GM23338 (cell line): ENCODE measurements around the gene TEKT2. TPM values are rescaled to one million over a fixed set of nuclear protein-coding genes. Genes with fewer than 3 reads are reported as not detected.

ENCODE experiments used
- ATAC-seq: fragments of 200-7000 bp; cut with Tn5 transposase; 3 replicates; pipeline ENCODE4 v1.9.1; 2020
- DNase-seq: peaks from one replicate; pipeline ENCODE4 v3.0.0-alpha.2; 2015; ENCODE audit warnings: low spot score
- H2AFZ ChIP-seq: fragments of 200-600 bp; sonication (generic); 2 replicates; pipeline ENCODE4 v1.8.0; 2016; ENCODE audit warnings: antibody characterized with exemption, mild to moderate bottlenecking, moderate library complexity
- H3F3A ChIP-seq: fragments of 200-600 bp; sonication (generic); replicated peaks from 2 replicates; pipeline ENCODE4 v1.8.0; 2017; ENCODE audit warnings: antibody characterized with exemption, mixed run types, low read depth
- H3K27ac ChIP-seq: fragments of 200-600 bp; sonication (generic); 2 replicates; pipeline ENCODE4 v1.6.1; 2016; ENCODE audit warnings: low read depth
- H3K27me3 ChIP-seq: fragments of 200-600 bp; sonication (generic); 2 replicates; pipeline ENCODE4 v1.8.0; 2016; ENCODE audit warnings: mild to moderate bottlenecking, mixed run types, moderate library complexity; ENCODE audit not compliant: insufficient read depth
- H3K36me3 ChIP-seq: fragments of 200-600 bp; sonication (generic); 2 replicates; pipeline ENCODE4 v1.8.0; 2016; ENCODE audit warnings: mild to moderate bottlenecking; ENCODE audit not compliant: insufficient read depth
- H3K4me1 ChIP-seq: fragments of 200-600 bp; sonication (generic); 2 replicates; pipeline ENCODE4 v1.8.0; 2016; ENCODE audit warnings: mild to moderate bottlenecking, moderate library complexity; ENCODE audit not compliant: insufficient read depth
- H3K4me2 ChIP-seq: fragments of 200-600 bp; sonication (generic); 2 replicates; pipeline ENCODE4 v1.7.1; 2017; ENCODE audit warnings: mixed run types
- H3K4me3 ChIP-seq: fragments of 200-600 bp; sonication (generic); 2 replicates; pipeline ENCODE4 v1.6.1; 2016; ENCODE audit warnings: mixed run types
- H3K79me2 ChIP-seq: fragments of 200-600 bp; sonication (generic); replicated peaks from 2 replicates; pipeline ENCODE4 v1.8.0; 2017; ENCODE audit warnings: mild to moderate bottlenecking; ENCODE audit not compliant: insufficient read depth
- H3K9me2 ChIP-seq: fragments of 200-600 bp; sonication (generic); 2 replicates; pipeline ENCODE4 v1.8.0; 2017; ENCODE audit not compliant: insufficient read depth
- H4K20me1 ChIP-seq: fragments of 200-600 bp; sonication (generic); replicated peaks from 2 replicates; pipeline ENCODE4 v1.8.0; 2017; ENCODE audit warnings: mild to moderate bottlenecking; ENCODE audit not compliant: insufficient read depth
- H3K27ac Mint-ChIP-seq: 2 replicates; pipeline ENCODE4 v1.8.0; 2020; ENCODE audit warnings: inconsistent platforms, mild to moderate bottlenecking, moderate library complexity, mixed read lengths
- H3K27me3 Mint-ChIP-seq: 3 replicates; pipeline ENCODE4 v1.8.0; 2022; ENCODE audit warnings: low read depth, mild to moderate bottlenecking, moderate library complexity, mixed read lengths, inconsistent platforms; ENCODE audit not compliant: insufficient read depth, poor library complexity
- H3K36me3 Mint-ChIP-seq: 3 replicates; pipeline ENCODE4 v1.8.0; 2021; ENCODE audit warnings: low read depth, mild to moderate bottlenecking, inconsistent platforms, moderate library complexity, mixed read lengths
- H3K4me1 Mint-ChIP-seq: 3 replicates; pipeline ENCODE4 v1.8.0; 2020; ENCODE audit warnings: mild to moderate bottlenecking, inconsistent platforms, mixed read lengths
- H3K4me3 Mint-ChIP-seq: 3 replicates; pipeline ENCODE4 v1.8.0; 2021; ENCODE audit warnings: moderate library complexity, mild to moderate bottlenecking, inconsistent platforms, mixed read lengths
- H3K9me3 Mint-ChIP-seq: 3 replicates; pipeline ENCODE4 v1.8.0; 2020; ENCODE audit warnings: moderate library complexity, mild to moderate bottlenecking, inconsistent platforms, mixed read lengths
- CREB1 ChIP-seq: fragments of 250-450 bp; sonication (Bioruptor Pico); IDR thresholded peaks from 2 replicates; pipeline ENCODE4 v1.5.0; 2020; ENCODE audit warnings: low read depth, mild to moderate bottlenecking, moderate library complexity
- EZH2 ChIP-seq: fragments of 200-600 bp; sonication (generic); IDR thresholded peaks from one replicate; pipeline ENCODE4 v1.8.0; 2017; ENCODE audit warnings: antibody characterized with exemption, mild to moderate bottlenecking, low read depth; ENCODE audit not compliant: unreplicated experiment
- EZH2phosphoT487 ChIP-seq: fragments of 200-600 bp; sonication (generic); IDR thresholded peaks from one replicate; pipeline ENCODE4 v1.8.1; 2018; ENCODE audit warnings: antibody characterized with exemption; ENCODE audit not compliant: unreplicated experiment
- JUNB ChIP-seq: IDR thresholded peaks from one replicate; pipeline ENCODE4 v1.6.1; 2016; ENCODE audit warnings: antibody characterized with exemption; ENCODE audit not compliant: unreplicated experiment
- NANOG ChIP-seq: IDR thresholded peaks from 2 replicates; pipeline ENCODE4 v1.6.1; 2016; ENCODE audit warnings: antibody characterized with exemption, borderline replicate concordance
- POLR2AphosphoS5 ChIP-seq: IDR thresholded peaks from 2 replicates; pipeline ENCODE4 v1.6.1; 2016; ENCODE audit warnings: antibody characterized with exemption, low read depth
- STAT1 ChIP-seq: IDR thresholded peaks from one replicate; pipeline ENCODE4 v1.6.1; 2016; ENCODE audit warnings: antibody characterized with exemption; ENCODE audit not compliant: unreplicated experiment
- ZNF114 ChIP-seq: fragments of 250-450 bp; sonication (Bioruptor Pico); IDR thresholded peaks from 2 replicates; pipeline ENCODE4 v1.5.0; 2020; ENCODE audit warnings: mild to moderate bottlenecking, moderate library complexity
- ZNF331 ChIP-seq: fragments of 250-450 bp; sonication (Bioruptor Pico); IDR thresholded peaks from 2 replicates; pipeline ENCODE4 v1.5.0; 2020; ENCODE audit warnings: low read depth, mild to moderate bottlenecking, moderate library complexity
- polyA plus RNA-seq: library from polyadenylated mRNA; unstranded; fragments of >200 nt; fragmentation: Nextera tagmentation; extraction: Ambion mirVana; gene quantifications from 2 replicates; pipeline ENCODE4 v1.2.1, GENCODE V29; 2016
- total RNA-seq: library from RNA; depleted of rRNA; stranded (reverse); fragments of >200 nt; shearing (Covaris generic); gene quantifications from 2 replicates; pipeline ENCODE4 v1.2.3, GENCODE V29; 2014
- TF ChIP-seq, protein P1 (sequence below): IDR thresholded peaks from 2 replicates; pipeline ENCODE4 v1.6.1; 2016; ENCODE audit warnings: antibody characterized with exemption
- TF ChIP-seq, protein P2 (sequence below), 2 experiments: fragments of 200-600 bp in 1 of 2; sonication (generic) in 1 of 2; conservative IDR thresholded peaks; 2 replicates each; pipeline versions ENCODE4 v1.5.1 to v1.6.1; 2016 to 2017; ENCODE audit warnings: antibody characterized with exemption in 2 of 2, low read depth in 2 of 2, mild to moderate bottlenecking in 2 of 2, moderate library complexity in 1 of 2

TEKT2 gene
- total and polyA plus RNA-seq, 2 experiments from 2014 or later, result 0.36 to 0.94 TPM

DNA sequence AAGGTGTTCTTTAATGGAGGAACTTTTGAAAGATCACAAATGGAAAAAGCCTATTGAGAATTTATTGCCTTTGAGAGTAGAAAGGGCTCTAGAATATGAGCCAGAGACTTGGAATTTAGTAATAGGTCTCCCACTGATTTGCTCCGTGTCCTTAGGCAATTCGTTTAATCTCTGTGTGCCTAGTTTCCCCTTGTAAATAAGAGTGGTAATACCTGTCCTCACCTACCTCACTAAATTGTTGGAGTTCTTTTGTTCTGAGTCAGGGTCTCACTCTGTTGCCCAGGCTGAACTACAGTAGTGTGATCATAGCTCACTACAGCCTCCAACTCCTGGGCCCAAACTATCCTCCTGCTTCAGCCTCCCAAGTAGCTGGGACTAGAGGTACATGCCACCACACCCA is 15.0 kb upstream of the TEKT2 start:
- peaks cover 2% of the 10 kb centered on the region for H3K27me3 Mint-ChIP-seq
- ATAC-seq (no peak), DNase-seq (no peak)
- Histone ChIP-seq H3K79me2 (no peaks in the 10 kb centered on the region), H3K4me2 (no peak overlapping the region), H3K9me2 (no peaks in the 10 kb centered on the region), H3K27me3 (no peaks in the 10 kb centered on the region), H3K36me3 (no peaks in the 10 kb centered on the region), H2AFZ (no peak overlapping the region), H4K20me1 (no peaks in the 10 kb centered on the region), H3K4me3 (no peak overlapping the region), H3F3A (peaks cover 2% of the 10 kb centered on the region; the same call in 1 of the 2 replicates), H3K27ac (no peak overlapping the region), H3K4me1 (0 out of 2 replicates have a peak, but pooled peaks cover 4% of the 10 kb centered on the region)
- H3K4me3 Mint-ChIP-seq, result no peak overlapping the region
- no peak overlapping the region for H3K27ac Mint-ChIP-seq
- no peaks in the 10 kb centered on the region for H3K9me3 Mint-ChIP-seq
- peaks cover 11% of the 10 kb centered on the region for H3K4me1 Mint-ChIP-seq
- TF ChIP-seq POLR2AphosphoS5, result no peak
- TF ChIP-seq CREB1 (CRISPR knock-in tag), result no peak
- TF ChIP-seq, protein P1, sequence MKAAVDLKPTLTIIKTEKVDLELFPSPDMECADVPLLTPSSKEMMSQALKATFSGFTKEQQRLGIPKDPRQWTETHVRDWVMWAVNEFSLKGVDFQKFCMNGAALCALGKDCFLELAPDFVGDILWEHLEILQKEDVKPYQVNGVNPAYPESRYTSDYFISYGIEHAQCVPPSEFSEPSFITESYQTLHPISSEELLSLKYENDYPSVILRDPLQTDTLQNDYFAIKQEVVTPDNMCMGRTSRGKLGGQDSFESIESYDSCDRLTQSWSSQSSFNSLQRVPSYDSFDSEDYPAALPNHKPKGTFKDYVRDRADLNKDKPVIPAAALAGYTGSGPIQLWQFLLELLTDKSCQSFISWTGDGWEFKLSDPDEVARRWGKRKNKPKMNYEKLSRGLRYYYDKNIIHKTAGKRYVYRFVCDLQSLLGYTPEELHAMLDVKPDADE, result no peak
- no peak for TF ChIP-seq NANOG
- no peak for TF ChIP-seq EZH2
- TF ChIP-seq ZNF114 (CRISPR knock-in tag), result no peak
- TF ChIP-seq, protein P2, sequence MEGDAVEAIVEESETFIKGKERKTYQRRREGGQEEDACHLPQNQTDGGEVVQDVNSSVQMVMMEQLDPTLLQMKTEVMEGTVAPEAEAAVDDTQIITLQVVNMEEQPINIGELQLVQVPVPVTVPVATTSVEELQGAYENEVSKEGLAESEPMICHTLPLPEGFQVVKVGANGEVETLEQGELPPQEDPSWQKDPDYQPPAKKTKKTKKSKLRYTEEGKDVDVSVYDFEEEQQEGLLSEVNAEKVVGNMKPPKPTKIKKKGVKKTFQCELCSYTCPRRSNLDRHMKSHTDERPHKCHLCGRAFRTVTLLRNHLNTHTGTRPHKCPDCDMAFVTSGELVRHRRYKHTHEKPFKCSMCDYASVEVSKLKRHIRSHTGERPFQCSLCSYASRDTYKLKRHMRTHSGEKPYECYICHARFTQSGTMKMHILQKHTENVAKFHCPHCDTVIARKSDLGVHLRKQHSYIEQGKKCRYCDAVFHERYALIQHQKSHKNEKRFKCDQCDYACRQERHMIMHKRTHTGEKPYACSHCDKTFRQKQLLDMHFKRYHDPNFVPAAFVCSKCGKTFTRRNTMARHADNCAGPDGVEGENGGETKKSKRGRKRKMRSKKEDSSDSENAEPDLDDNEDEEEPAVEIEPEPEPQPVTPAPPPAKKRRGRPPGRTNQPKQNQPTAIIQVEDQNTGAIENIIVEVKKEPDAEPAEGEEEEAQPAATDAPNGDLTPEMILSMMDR (conservative IDR thresholded peaks at IDR 0.05; ENCODE audit: low read depth in 2 of 2), result no peak
- TF ChIP-seq STAT1, result no peak
- H3K36me3 Mint-ChIP-seq, result no peaks in the 10 kb centered on the region; the same call in 2 of the 3 replicates

GRCh38 chr1:36070349-36070748 is 13.5 kb upstream of the TEKT2 start:
- no peak overlapping the region for H3K4me3 ChIP-seq
- peaks cover 11% of the 10 kb centered on the region for H3K4me1 Mint-ChIP-seq
- peaks cover 2% of the 10 kb centered on the region; the same call in 1 of the 2 replicates for H3F3A ChIP-seq
- H3K79me2 ChIP-seq, result no peaks in the 10 kb centered on the region
- no peaks in the 10 kb centered on the region for H3K27me3 ChIP-seq
- H2AFZ ChIP-seq, result no peak overlapping the region
- H3K36me3 ChIP-seq, result no peaks in the 10 kb centered on the region
- ATAC-seq, result no peak; the same call in 2 of the 3 replicates
- 0 out of 2 replicates have a peak, but pooled peaks cover 4% of the 10 kb centered on the region for H3K4me1 ChIP-seq
- H3K27ac Mint-ChIP-seq, result no peak overlapping the region
- no peaks in the 10 kb centered on the region for H4K20me1 ChIP-seq
- H3K4me2 ChIP-seq, result no peak overlapping the region
- peaks cover 2% of the 10 kb centered on the region for H3K27me3 Mint-ChIP-seq
- no peak for DNase-seq
- H3K4me3 Mint-ChIP-seq, result no peak overlapping the region; the same call in 2 of the 3 replicates
- H3K27ac ChIP-seq, result no peak overlapping the region
- no peaks in the 10 kb centered on the region for H3K9me2 ChIP-seq
- no peaks in the 10 kb centered on the region for H3K9me3 Mint-ChIP-seq
- no peaks in the 10 kb centered on the region; the same call in 2 of the 3 replicates for H3K36me3 Mint-ChIP-seq
- TF ChIP-seq, protein P2 (conservative IDR thresholded peaks at IDR 0.05; ENCODE audit: low read depth in 2 of 2), result no peak
- TF ChIP-seq JUNB, result no peak
- no peak for TF ChIP-seq STAT1
- TF ChIP-seq, protein P1, result no peak
- TF ChIP-seq EZH2phosphoT487, result no peak
- no peak for TF ChIP-seq EZH2
- no peak for TF ChIP-seq ZNF331 (CRISPR knock-in tag)
- TF ChIP-seq POLR2AphosphoS5, result no peak
- TF ChIP-seq ZNF114 (CRISPR knock-in tag), result no peak
- no peak for TF ChIP-seq CREB1 (CRISPR knock-in tag)
